A549 (cell line): Measurements from ENCODE around the gene TEC. TPM values are rescaled to one million over a fixed set of nuclear protein-coding genes. Genes with fewer than 3 reads are reported as not detected.

ENCODE experiments used
- ATAC-seq, 2 experiments: fragments of 200-7000 bp in 1 of 2; fragments of >200 bp in 1 of 2; cut with Nextera tagmentation in 1 of 2; cut with Tn5 transposase in 1 of 2; 3 replicates each; pipeline versions ENCODE4 v1.8.0 to v1.9.1; 2018 to 2020; ENCODE audit warnings: mild to moderate bottlenecking in 1 of 2, moderate library complexity in 1 of 2
- CTCF ChIA-PET: fragments of 300-600 bp; sonication (Branson Sonifier 250); formaldehyde crosslinking; extraction: SDS; loops from one replicate; lab custom pipeline; 2021; ENCODE audit warnings: antibody characterized with exemption, inconsistent platforms; lab: Yijun Ruan, JAX
- POLR2A ChIA-PET: fragments of 350-600 bp; formaldehyde crosslinking; extraction: SDS; loops from one replicate; lab custom pipeline; 2021; ENCODE audit warnings: antibody characterized with exemption, inconsistent platforms; lab: Yijun Ruan, JAX
- DNase-seq, 2 experiments: peaks; one replicate each; pipeline versions ENCODE4 v3.0.0 to v3.0.0-alpha.2; 2011 to 2016; ENCODE audit warnings: low read depth in 1 of 2, low spot score in 1 of 2
- FAIRE-seq: peaks from 2 replicates; lab custom pipeline; 2011; peaks lifted over from hg19 to GRCh38; lab: Jason Lieb, UNC
- H3K27ac ChIP-seq, 2 experiments: fragments of >200 bp; sonication (Bioruptor Twin); formaldehyde crosslinking; 3 replicates each; pipeline ENCODE4 v1.5.1; 2016 to 2017
- H3K4me1 ChIP-seq: fragments of >200 bp; sonication (Bioruptor Twin); formaldehyde crosslinking; 3 replicates; pipeline ENCODE4 v1.6.1; 2016
- H3K4me2 ChIP-seq: fragments of >200 bp; sonication (Bioruptor Twin); formaldehyde crosslinking; 3 replicates; pipeline ENCODE4 v1.6.1; 2016
- H3K4me3 ChIP-seq: fragments of >200 bp; sonication (Bioruptor Twin); formaldehyde crosslinking; 3 replicates; pipeline ENCODE4 v1.5.1; 2016
- H3K9me3 ChIP-seq: fragments of >200 bp; sonication (Bioruptor Twin); formaldehyde crosslinking; 3 replicates; pipeline ENCODE4 v1.6.1; 2016
- CBX8 ChIP-seq: fragments of 200-600 bp; sonication (generic); IDR thresholded peaks from 2 replicates; pipeline ENCODE4 v1.6.1; 2016
- CHD2 ChIP-seq: fragments of 150-350 bp; IDR thresholded peaks from 2 replicates; pipeline ENCODE4 v1.6.1; 2014; ENCODE audit warnings: low read length; ENCODE audit not compliant: partially characterized antibody
- EHF ChIP-seq: fragments of 250-450 bp; sonication (Bioruptor Pico); IDR thresholded peaks from 2 replicates; pipeline ENCODE4 v1.5.0; 2020; ENCODE audit warnings: mild to moderate bottlenecking
- ELK1 ChIP-seq: fragments of 150-350 bp; IDR thresholded peaks from 2 replicates; pipeline ENCODE4 v1.6.1; 2014; ENCODE audit warnings: low read depth, mild to moderate bottlenecking, low read length
- EP300 ChIP-seq, 2 experiments: fragments of >200 bp; sonication (Bioruptor Twin); formaldehyde crosslinking; IDR thresholded peaks; 2 replicates in 1 of 2; 3 replicates in 1 of 2; pipeline ENCODE4 v1.6.1; 2016 to 2017
- ESRRA ChIP-seq: fragments of 150-350 bp; IDR thresholded peaks from 2 replicates; pipeline ENCODE4 v1.6.1; 2014; ENCODE audit warnings: mild to moderate bottlenecking, low read length, borderline replicate concordance
- FOSB ChIP-seq: fragments of 250-450 bp; sonication (Bioruptor Pico); IDR thresholded peaks from 2 replicates; pipeline ENCODE4 v1.5.0; 2020; ENCODE audit warnings: mild to moderate bottlenecking, moderate library complexity
- HOXA7 ChIP-seq: fragments of 250-450 bp; sonication (Bioruptor Pico); IDR thresholded peaks from 2 replicates; pipeline ENCODE4 v1.5.0; 2020; ENCODE audit warnings: mild to moderate bottlenecking, moderate library complexity
- HOXB13 ChIP-seq: fragments of 250-450 bp; sonication (Bioruptor Pico); IDR thresholded peaks from 2 replicates; pipeline ENCODE4 v1.5.0; 2020; ENCODE audit warnings: low read depth, mild to moderate bottlenecking, moderate library complexity
- HOXB5 ChIP-seq: fragments of 250-450 bp; sonication (Bioruptor Pico); IDR thresholded peaks from 2 replicates; pipeline ENCODE4 v1.5.0; 2020; ENCODE audit warnings: mild to moderate bottlenecking, moderate library complexity
- MAZ ChIP-seq: fragments of 150-350 bp; IDR thresholded peaks from 2 replicates; pipeline ENCODE4 v1.6.1; 2014; ENCODE audit warnings: antibody characterized with exemption, low read depth, low read length, borderline replicate concordance
- MYC ChIP-seq: IDR thresholded peaks from 2 replicates; pipeline ENCODE4 v1.6.1; 2012; ENCODE audit warnings: mild to moderate bottlenecking, inconsistent platforms, low read length, improper control_type of control experiment, borderline replicate concordance
- PHF8 ChIP-seq: fragments of 200-600 bp; sonication (generic); IDR thresholded peaks from 2 replicates; pipeline ENCODE4 v1.6.1; 2016; ENCODE audit warnings: low read depth, mild to moderate bottlenecking, antibody characterized with exemption, moderate library complexity, borderline replicate concordance
- RAD21 ChIP-seq, 2 experiments: fragments of >200 bp in 1 of 2; sonication (Bioruptor Twin) in 1 of 2; formaldehyde crosslinking in 1 of 2; IDR thresholded peaks in 1 of 2; conservative IDR thresholded peaks in 1 of 2; 2 replicates in 1 of 2; 3 replicates in 1 of 2; pipeline ENCODE4 v1.6.1; 2012 to 2018; ENCODE audit warnings: inconsistent platforms in 1 of 2
- RARB ChIP-seq: fragments of 250-450 bp; sonication (Bioruptor Pico); IDR thresholded peaks from 2 replicates; pipeline ENCODE4 v1.8.0; 2021; ENCODE audit warnings: mild to moderate bottlenecking, moderate library complexity
- RCOR1 ChIP-seq: fragments of 150-350 bp; IDR thresholded peaks from 2 replicates; pipeline ENCODE4 v1.6.1; 2014; ENCODE audit warnings: antibody characterized with exemption, low read length, low read depth
- RFX5 ChIP-seq: fragments of 450-650 bp; IDR thresholded peaks from 2 replicates; pipeline ENCODE4 v1.7.1; 2014; ENCODE audit warnings: antibody characterized with exemption, mild to moderate bottlenecking, moderate library complexity
- SMC3 ChIP-seq: fragments of >200 bp; sonication (Bioruptor Twin); formaldehyde crosslinking; IDR thresholded peaks from 3 replicates; pipeline ENCODE4 v1.6.1; 2018; ENCODE audit warnings: inconsistent platforms
- SREBF2 ChIP-seq: fragments of 450-650 bp; IDR thresholded peaks from 2 replicates; pipeline ENCODE4 v1.6.1; 2014; ENCODE audit warnings: mild to moderate bottlenecking, moderate library complexity
- ZNF302 ChIP-seq: fragments of 250-450 bp; sonication (Bioruptor Pico); IDR thresholded peaks from 2 replicates; pipeline ENCODE4 v1.9.0; 2021; ENCODE audit warnings: inconsistent platforms, mild to moderate bottlenecking, moderate library complexity
- WGBS: methylation state at CpG from one replicate; pipeline ENCODE4 v1.1.6; 2017; ENCODE audit errors: missing lambda C conversion rate; 5-methylcytosine and 5-hydroxymethylcytosine counted together
- polyA plus RNA-seq, 4 experiments: library from polyadenylated mRNA; depleted of rRNA in 3 of 4; stranded (reverse); fragments of >200 nt; fragmentation: RNase III in 1 of 4; extraction: RNeasy Plus Mini Kit Qiagen cat#74134 plus additional on column Dnase treatment in 1 of 4; gene quantifications; 2 replicates in 3 of 4; 3 replicates in 1 of 4; pipeline ENCODE4 v1.2.3, GENCODE V29; 2011 to 2017
- TF ChIP-seq, protein P1 (sequence below): fragments of >200 bp; sonication (Bioruptor Twin); formaldehyde crosslinking; IDR thresholded peaks from 2 replicates; pipeline ENCODE4 v1.6.1; 2016

Gene TEC
- polyA plus RNA-seq, 2 of the 4 experiments (the other 2 are of a cell fraction) = 1.2 to 1.6 TPM

DNA sequence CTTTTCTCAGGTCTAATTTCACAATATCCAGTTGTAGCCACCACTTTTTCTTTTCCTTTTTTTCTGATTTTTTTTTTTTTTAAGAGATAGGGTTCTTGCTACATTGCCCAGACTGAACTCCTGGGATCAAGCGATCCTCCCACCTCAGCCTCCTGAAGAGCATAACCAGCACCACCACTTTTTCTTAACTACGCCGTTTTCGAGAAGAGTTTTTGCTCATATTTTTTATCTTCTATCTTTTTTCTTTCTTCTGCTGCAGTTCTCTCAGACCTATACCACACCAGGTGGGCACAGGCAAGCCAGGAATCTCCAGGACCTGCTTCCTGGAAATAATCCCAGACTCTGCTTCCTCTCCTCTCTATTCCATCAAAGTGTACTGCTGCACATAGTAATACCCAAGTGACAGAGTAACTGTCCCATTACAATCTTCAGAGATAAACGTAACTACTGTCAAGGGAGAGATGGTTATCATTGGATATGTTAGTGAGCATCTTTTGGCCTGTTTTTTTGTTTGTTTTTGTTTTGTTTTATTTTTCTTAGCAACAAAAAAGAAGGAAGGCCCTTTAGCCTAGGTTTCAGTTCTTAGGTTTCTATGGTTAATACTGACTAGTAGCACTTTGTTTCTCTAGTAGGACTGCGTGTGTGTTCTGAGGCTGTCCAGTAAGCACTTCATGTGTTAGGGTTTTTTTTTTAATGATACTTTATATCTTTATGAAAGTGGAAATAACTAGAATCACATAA, 76.4 kb downstream of the TEC start:
- ChIA-PET POLR2A (no interaction called here), CTCF (no interaction called here)
- TF ChIP-seq FOSB (CRISPR knock-in tag) (no peak), HOXA7 (CRISPR knock-in tag) (no peak), MAZ (no peak), RCOR1 (no peak), CBX8 (no peak), ESRRA (no peak), HOXB5 (CRISPR knock-in tag) (no peak), CHD2 (no peak)
- TF ChIP-seq, protein P1, sequence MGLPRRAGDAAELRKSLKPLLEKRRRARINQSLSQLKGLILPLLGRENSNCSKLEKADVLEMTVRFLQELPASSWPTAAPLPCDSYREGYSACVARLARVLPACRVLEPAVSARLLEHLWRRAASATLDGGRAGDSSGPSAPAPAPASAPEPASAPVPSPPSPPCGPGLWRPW = no peak
- WGBS = 89% methylated on average over 6 of the region's 6 CpGs
- DNase-seq (no peak), FAIRE-seq (no peak), ATAC-seq (no peak)
- Histone ChIP-seq H3K9me3 (no peaks in the 10 kb centered on the region), H3K4me3 (no peak overlapping the region), H3K4me1 (no peaks in the 10 kb centered on the region), H3K27ac (no peak overlapping the region), H3K4me2 (no peak overlapping the region)

- DNase-seq (no peak), FAIRE-seq (no peak), ATAC-seq (no peak)
- POLR2A ChIA-PET = no interaction called here
- Histone ChIP-seq H3K27ac (no peak overlapping the region), H3K9me3 (no peaks in the 10 kb centered on the region), H3K4me1 (no peaks in the 10 kb centered on the region), H3K4me3 (no peak overlapping the region), H3K4me2 (no peak overlapping the region)
- WGBS = 33% methylated on average over 1 of the region's 1 CpG
- TF ChIP-seq ZNF302 = no peak
- no peak for TF ChIP-seq ELK1
- no peak for TF ChIP-seq PHF8
- CTCF ChIA-PET = no interaction called here
These were observed 77.9 kb downstream of the TEC start for GRCh38 chr4:48191758-48192157.

GRCh38 chr4:48190839-48191238, 78.8 kb downstream of the TEC start:
- no peaks in the 10 kb centered on the region for H3K9me3 ChIP-seq
- H3K4me3 ChIP-seq = no peak overlapping the region
- ATAC-seq = no peak
- ChIA-PET CTCF (no interaction called here), POLR2A (no interaction called here)
- H3K4me2 ChIP-seq = no peak overlapping the region
- no peak for FAIRE-seq
- H3K4me1 ChIP-seq = no peaks in the 10 kb centered on the region
- no peak for DNase-seq
- H3K27ac ChIP-seq = no peak overlapping the region
- TF ChIP-seq ELK1 = no peak
- TF ChIP-seq RAD21 (conservative IDR thresholded peaks at IDR 0.05 in 1 of 2, IDR thresholded peaks at IDR 0.05 in 1 of 2) = no peak
- TF ChIP-seq, all 56 proteins: peak for 0

DNA sequence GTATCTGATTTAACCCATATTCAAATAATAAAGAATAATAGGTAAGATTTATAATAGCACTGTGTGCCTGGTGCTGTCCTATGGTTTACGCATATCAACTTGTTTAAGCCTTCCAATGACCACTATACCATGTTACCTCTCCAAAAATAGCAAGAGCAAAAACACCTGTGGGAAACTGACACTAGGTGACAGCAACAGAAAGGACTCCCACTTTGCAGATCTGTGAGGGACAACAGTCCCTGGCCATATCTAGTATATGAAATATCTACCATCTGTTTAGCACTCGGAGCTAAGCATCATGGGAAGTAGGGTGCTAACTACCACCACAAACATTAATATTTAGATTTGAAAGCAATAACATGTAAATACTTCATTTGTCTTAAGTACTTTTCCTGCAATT, 79.9 kb downstream of the TEC start:
- Histone ChIP-seq H3K9me3 (no peaks in the 10 kb centered on the region), H3K4me2 (no peak overlapping the region), H3K4me3 (no peak overlapping the region), H3K4me1 (no peaks in the 10 kb centered on the region), H3K27ac (no peak overlapping the region)
- TF ChIP-seq HOXB13 (CRISPR knock-in tag) = no peak
- TF ChIP-seq EP300 (IDR thresholded peaks at IDR 0.05) = no peak
- no peak for TF ChIP-seq RFX5
- TF ChIP-seq SMC3 = no peak
- TF ChIP-seq EHF (CRISPR knock-in tag) = no peak
- no peak for TF ChIP-seq MYC
- no peak for TF ChIP-seq RARB (CRISPR knock-in tag)
- TF ChIP-seq RAD21 (conservative IDR thresholded peaks at IDR 0.05 in 1 of 2, IDR thresholded peaks at IDR 0.05 in 1 of 2) = no peak
- TF ChIP-seq ZNF302 = no peak
- TF ChIP-seq RCOR1 = no peak
- no peak for TF ChIP-seq SREBF2
- POLR2A ChIA-PET = no interaction called here
- ATAC-seq (no peak), FAIRE-seq (no peak), DNase-seq (no peak)
- CTCF ChIA-PET = no interaction called here
- WGBS = 50% methylated on average over 2 of the region's 2 CpGs
